Peyer's patch (tissue), 4 donors: ENCODE results near the gene FKBP15. TPM values are rescaled to one million over a fixed set of nuclear protein-coding genes. Genes with fewer than 3 reads are reported as not detected.
A peak's percentile ranks its signal among the peaks of the same experiment; 100 is the strongest.
"Not testable (repeated sequence)": the region's sequence is repeated elsewhere in the genome, so short reads cannot be mapped to it uniquely, and the experiment has no call there.

Experiments used
- DNase-seq, 3 donors: peaks; one replicate each; pipeline ENCODE4 v3.0.0-alpha.2; 2017 to 2019
- H3K27ac ChIP-seq, 4 donors: fragments of 200-600 bp; sonication (generic); one replicate each; pipeline ENCODE4 v1.5.1; 2016 to 2019
- H3K27me3 ChIP-seq, 2 donors: fragments of 200-600 bp; sonication (generic); one replicate each; pipeline ENCODE4 v1.5.1; 2019
- H3K36me3 ChIP-seq, 3 donors: fragments of 200-600 bp; sonication (generic); one replicate each; pipeline ENCODE4 v1.5.1; 2016 to 2019
- H3K4me1 ChIP-seq, 4 donors: fragments of 200-600 bp; sonication (generic); one replicate each; pipeline ENCODE4 v1.5.1; 2016 to 2019
- H3K4me3 ChIP-seq, 4 donors: fragments of 200-600 bp; sonication (generic); 1 replicate in 3 of 4; 2 replicates in 1 of 4; pipeline ENCODE4 v1.5.1; 2016 to 2019; ENCODE audit warnings: mild to moderate bottlenecking in 1 of 4
- H3K9me3 ChIP-seq, 4 donors: fragments of 200-600 bp; sonication (generic); one replicate each; pipeline ENCODE4 v1.5.1; 2016 to 2019; ENCODE audit warnings: mild to moderate bottlenecking in 1 of 4
- CTCF ChIP-seq, 6 experiments: fragments of 450-650 bp in 4 of 6; fragments of 200-600 bp in 2 of 6; sonication (generic) in 1 of 6; IDR thresholded peaks; one replicate each; pipeline ENCODE4 v1.5.1; 2017 to 2019; ENCODE audit warnings: antibody characterized with exemption in 6 of 6, mild to moderate bottlenecking in 3 of 6, moderate library complexity in 1 of 6
- POLR2A ChIP-seq, 2 donors: fragments of 450-650 bp; IDR thresholded peaks; one replicate each; pipeline ENCODE4 v1.5.1; 2017; ENCODE audit warnings: antibody characterized with exemption in 2 of 2, mild to moderate bottlenecking in 2 of 2, moderate library complexity in 2 of 2
- total RNA-seq, 4 donors: library from RNA; depleted of rRNA; stranded (reverse); fragments of >200 nt; gene quantifications; one replicate each; pipeline ENCODE4 v1.1.0, GENCODE V29; 2016

Gene FKBP15
- total RNA-seq, 4 donors from 2014 or later, result 25.9 to 44.6 (median 32.5) TPM

GRCh38 chr9:113153599-113153998 is 67.5 kb downstream of the FKBP15 start:
- Histone ChIP-seq H3K9me3 (no peaks in the 10 kb centered on the region), H3K4me1 (peaks cover 0 to 6% (median 2%) of the 10 kb centered on the region in 4 donors), H3K4me3 (no peak overlapping the region), H3K36me3 (peaks cover 0 to 11% (median 0%) of the 10 kb centered on the region in 3 donors), H3K27me3 (no peaks in the 10 kb centered on the region), H3K27ac (no peak overlapping the region)
- no peak for TF ChIP-seq CTCF (IDR thresholded peaks at IDR 0.05)
- no peak for TF ChIP-seq POLR2A (IDR thresholded peaks at IDR 0.05)
- no peak for DNase-seq

- H3K9me3 ChIP-seq, result no peaks in the 10 kb centered on the region
- H3K36me3 ChIP-seq, result peaks cover 0 to 2% (median 0%) of the 10 kb centered on the region in 3 donors
- H3K27ac ChIP-seq, result peak overlapping the region in 2 of 4 donors; percentile 0 to 2
- TF ChIP-seq POLR2A (IDR thresholded peaks at IDR 0.05) (no peak), CTCF (IDR thresholded peaks at IDR 0.05) (no peak)
- H3K27me3 ChIP-seq, result no peaks in the 10 kb centered on the region
- peak overlapping the region in 2 of 4 donors; percentile 65 to 69 for H3K4me3 ChIP-seq
- H3K4me1 ChIP-seq, result peaks cover 0 to 6% (median 2%) of the 10 kb centered on the region in 4 donors
- no peak for DNase-seq
Observed at GRCh38 chr9:113152699-113153098, 68.4 kb downstream of the FKBP15 start.

- DNase-seq, result peak in 2 of 3 donors; percentile 56 to 63
- H3K36me3 ChIP-seq, result no peaks in the 10 kb centered on the region
- no peak for TF ChIP-seq CTCF (IDR thresholded peaks at IDR 0.05)
- TF ChIP-seq POLR2A (IDR thresholded peaks at IDR 0.05), result peak in 1 of 2 donors; percentile 29
- H3K27me3 ChIP-seq, result no peaks in the 10 kb centered on the region
- peaks cover 0 to 6% (median 2%) of the 10 kb centered on the region in 4 donors for H3K4me1 ChIP-seq
- H3K4me3 ChIP-seq, result peak overlapping the region; percentile 65 to 87 (median 75)
- peak overlapping the region in 3 of 4 donors; percentile 72 to 80 (median 77) for H3K27ac ChIP-seq
- no peaks in the 10 kb centered on the region for H3K9me3 ChIP-seq
Observed at GRCh38 chr9:113151696-113152630, 69.1 kb downstream of the FKBP15 start.

GRCh38 chr9:113150670-113151611 is 70.1 kb downstream of the FKBP15 start, which contains the start of gene SLC31A2:
SLC31A2 (plus strand) TSS chr9:113151007; CDS start chr9:113151075, 68 bp downstream.
- Histone ChIP-seq H3K36me3 (no peaks in the 10 kb centered on the region), H3K27me3 (no peaks in the 10 kb centered on the region), H3K4me1 (peaks cover 0 to 6% (median 2%) of the 10 kb centered on the region in 4 donors), H3K9me3 (no peaks in the 10 kb centered on the region), H3K4me3 (peak within 1 kb of the TSS; percentile 65 to 87 (median 75)), H3K27ac (peak within 1 kb of the TSS; percentile 72 to 80 (median 78))
- peak; percentile 81 to 83 for TF ChIP-seq POLR2A (IDR thresholded peaks at IDR 0.05)
- peak; percentile 11 to 40 (median 30) for TF ChIP-seq CTCF (IDR thresholded peaks at IDR 0.05)
- DNase-seq, result peak; percentile 89 to 96 (median 93)

GRCh38 chr9:113149561-113149960 is 71.5 kb downstream of the FKBP15 start:
- not testable (repeated sequence) for H3K36me3 ChIP-seq, DNase-seq, H3K9me3 ChIP-seq, H3K4me1 ChIP-seq, H3K27me3 ChIP-seq, H3K4me3 ChIP-seq
- H3K27ac ChIP-seq, result peak overlapping the region in 1 of 4 donors; percentile 20
